ENCODE measurements around the gene KLHL8.

KLHL8 gene

DNA sequence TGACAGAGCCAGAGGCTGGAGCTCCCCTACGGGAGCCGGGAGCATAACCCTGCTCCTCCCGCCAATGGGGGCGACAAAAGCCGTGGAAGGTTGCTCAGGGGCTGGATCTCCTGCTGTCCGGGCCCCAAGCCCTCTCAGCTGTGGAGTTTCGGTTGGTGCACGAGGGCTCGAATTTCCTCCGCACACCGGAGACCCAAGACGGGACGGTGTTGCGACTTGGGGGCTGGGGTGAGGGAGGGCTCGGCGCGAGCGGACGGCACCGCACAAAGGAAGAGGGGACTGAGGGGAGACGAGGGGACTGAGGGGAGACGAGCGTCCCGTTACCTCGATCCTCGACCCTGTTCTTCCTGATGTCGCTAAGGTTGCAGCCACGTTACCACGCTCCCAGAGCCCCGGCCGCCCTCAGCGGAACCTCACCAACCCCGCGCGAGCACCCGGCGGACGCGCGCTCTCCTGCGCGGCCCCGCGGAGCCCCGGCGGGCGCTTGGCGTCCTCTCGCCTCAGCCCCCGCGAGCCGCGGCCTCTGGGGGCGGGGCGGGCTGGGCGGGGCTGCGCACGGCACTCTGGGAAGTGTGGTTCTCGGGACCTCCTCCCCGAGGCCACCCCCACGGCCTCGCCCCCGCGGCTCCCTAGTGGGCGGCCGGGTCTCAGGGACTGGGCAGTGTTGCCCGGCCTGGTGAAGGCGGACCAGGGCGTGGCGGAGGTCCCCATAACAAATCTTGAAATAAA is at the start of gene KLHL8:
TSS of gene KLHL8 (minus strand) at position 525 of the 729 bp plus-strand sequence. CDS start 25,079 bp downstream, outside the sequence.
- DNase-seq = peak; percentile 36 to 51

DNA sequence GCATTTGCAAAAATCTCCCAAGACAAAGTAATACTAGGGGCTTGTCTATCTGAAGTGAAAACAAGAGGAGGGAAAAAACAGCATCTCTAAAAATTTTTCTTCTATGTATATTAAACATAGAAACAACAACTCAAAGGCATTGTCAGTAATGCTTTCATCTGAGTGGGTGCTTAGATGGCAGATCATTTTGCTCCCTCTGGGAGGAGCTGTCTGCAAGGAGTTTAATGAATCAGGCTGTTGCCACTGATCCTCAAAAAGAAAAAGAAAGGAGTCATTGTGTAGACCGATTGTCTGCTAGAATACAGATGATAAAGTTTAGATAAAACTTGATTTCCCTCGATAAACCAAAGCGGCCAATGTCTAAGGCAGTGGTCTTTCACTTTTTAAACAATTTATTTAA is 49.7 kb upstream of the KLHL8 start:
- DNase-seq = peak in 1 of 2 experiments; percentile 9

DNA sequence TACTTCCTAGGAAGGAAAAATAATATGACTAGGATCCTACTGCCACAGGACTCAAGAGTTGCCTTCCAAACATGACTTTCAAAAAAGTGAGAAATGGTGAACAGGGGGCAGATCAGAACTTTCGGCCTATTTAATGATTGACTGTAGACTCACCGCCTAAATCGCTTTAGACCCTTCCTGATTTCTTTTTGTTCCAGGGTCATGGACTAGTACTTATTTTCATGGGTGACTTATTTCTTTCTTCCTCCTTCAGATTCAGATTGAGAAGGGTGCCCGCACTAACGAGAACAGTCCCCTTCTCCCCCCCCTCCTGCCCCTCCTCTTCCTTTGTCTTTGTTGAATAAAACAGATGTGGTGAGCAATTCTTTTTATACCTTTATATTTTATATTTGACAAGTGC is 48.0 kb upstream of the KLHL8 start:
- DNase-seq = no peak

DNA sequence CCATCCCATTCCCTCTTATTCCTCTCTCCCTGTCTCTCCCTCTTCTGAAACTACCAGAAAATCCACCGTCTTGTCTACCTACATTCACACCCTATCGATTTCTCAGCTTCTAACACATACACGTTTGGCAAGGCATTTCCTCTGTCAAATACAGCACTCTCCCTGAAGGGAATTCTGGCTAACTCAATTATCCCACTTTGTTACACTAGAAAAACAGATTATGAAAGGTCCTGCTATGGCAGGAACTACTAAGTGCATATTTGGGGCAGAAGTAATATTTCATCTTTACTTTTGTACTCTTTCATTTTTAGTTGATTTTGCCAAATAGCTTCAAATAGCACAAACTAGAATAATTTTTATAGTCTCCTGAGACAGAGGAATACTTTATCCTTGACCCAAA is 46.6 kb upstream of the KLHL8 start:
- DNase-seq = no peak

GRCh38 chr4:87262886-87263285 is 42.5 kb upstream of the KLHL8 start:
- DNase-seq = no peak

DNA sequence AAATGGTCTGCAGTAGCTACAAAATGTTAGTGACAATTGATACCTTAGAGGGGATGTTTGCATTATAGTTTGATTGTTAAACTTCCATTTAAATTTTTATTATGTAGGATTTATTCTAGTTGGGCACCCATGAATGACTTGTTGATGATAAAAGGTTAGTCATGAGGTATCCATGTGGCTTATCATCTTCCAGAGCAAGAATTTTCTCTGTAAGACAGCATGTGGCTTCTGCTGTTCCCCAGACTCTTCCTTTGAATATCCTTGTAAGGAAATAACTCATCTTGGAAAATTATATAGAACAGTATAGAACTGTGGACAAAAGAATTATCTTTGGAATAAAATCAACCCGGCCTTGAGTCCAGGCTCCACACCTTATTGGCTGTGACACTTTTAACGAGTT is 40.1 kb upstream of the KLHL8 start:
- DNase-seq = no peak

DNA sequence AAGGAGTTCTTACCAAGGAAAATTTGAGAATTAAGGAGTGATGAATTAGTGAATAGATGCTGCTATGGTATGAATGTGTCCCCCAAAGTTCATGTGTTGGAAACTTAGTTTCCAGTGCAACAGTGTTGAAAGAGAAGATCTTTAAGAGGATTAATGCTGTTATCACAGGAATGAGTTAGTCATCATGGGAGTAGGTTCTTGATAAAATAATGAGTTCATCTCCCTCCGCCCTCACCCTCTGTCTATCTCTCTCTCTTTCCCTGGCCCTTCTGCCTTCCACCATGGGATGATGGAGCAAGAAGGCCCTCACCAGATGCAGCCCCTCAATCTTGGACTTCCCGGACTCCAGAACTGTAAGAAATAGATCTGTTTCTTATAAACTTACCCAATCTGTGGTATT is 38.3 kb upstream of the KLHL8 start:
- no peak for DNase-seq

DNA sequence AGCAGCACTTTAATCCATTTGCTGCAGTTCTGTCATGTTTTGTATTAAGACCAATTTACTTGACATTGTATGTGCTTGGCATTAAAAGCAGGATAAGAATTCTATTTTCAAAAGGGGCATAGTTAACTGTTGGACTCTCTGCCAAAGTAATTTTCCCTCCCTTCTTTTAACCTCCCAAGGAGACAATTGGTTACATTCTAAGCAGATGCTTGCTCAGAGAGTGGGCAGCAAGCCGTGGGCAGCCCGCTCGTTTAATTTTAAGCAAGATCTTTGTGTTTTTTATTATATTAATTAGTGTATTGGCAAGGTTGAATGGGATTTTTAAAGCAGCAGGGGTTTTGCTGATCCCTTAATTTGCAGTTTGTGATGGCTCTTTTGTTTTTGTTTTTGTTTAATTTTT is 37.1 kb upstream of the KLHL8 start:
- DNase-seq = no peak

DNA sequence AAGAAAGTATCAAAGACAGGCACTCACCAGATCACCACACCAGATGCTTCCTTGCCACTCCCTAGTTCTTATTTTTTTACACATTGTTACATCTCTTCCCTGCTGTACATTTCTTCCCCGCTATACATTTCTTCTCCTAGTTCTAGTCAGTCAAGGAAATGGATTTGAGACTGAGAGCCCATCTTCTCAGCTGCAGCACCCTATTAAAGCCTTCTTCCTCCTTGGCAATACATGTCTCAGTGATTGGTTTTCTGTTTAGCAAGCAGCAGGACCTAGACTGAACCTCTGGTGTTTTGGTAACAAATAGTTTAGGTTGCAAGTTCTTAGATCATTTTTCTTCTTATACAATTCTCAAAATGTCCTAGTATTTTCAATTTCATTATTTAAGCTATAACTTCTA is 35.3 kb upstream of the KLHL8 start:
- no peak for DNase-seq

GRCh38 chr4:87251106-87251505 is 30.7 kb upstream of the KLHL8 start:
- no peak for DNase-seq

DNA sequence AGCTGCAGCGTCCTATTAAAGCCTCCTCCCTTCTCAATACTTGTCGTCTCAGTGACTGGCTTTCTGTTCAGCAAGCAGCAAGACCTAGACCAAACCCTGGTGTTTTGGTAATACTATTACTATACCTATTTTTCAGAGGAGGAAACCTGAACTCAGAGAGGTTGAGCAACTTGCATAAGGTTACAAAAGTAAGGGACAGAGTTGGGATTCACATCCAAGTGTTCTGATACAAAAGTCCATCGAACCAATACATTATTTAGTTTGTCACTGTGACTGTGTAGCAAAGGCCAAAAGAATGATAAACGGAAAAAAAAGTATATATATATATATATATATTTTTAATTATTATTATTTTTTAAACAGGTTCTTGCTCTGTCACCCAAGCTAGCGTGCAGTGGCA is 29.9 kb upstream of the KLHL8 start:
- DNase-seq = no peak

GRCh38 chr4:87249332-87250019 is 29.1 kb upstream of the KLHL8 start:
- no peak for DNase-seq

DNA sequence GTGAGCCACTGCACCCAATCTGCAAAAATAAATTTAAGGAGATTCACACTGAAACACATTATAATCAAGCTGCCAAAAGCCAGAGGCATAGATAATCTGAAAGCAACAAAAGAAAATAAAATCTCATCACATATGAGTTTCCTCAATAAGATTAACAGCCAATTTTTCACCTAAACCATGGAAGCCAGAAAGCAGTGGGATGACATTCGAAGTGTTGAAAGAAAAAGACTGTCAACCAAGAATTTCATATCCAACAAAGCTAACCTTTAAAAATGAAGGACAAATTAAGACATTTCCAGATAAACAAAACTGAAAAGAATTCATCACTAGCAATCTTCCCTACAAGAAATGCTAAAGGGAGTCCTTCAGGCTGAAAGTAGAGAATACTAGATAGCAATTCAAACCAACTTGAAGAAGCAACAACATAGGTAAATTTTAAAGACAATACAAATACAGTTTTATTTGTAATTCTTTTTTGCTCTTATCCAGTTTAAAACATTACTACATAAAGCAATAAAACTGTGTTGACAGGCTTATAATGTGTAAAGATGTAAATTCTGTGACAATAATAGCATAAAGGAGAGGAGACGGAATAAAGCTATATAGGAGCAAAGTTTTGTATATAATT is 23.1 kb upstream of the KLHL8 start:
- DNase-seq = no peak

- DNase-seq = no peak
These were observed 20.9 kb upstream of the KLHL8 start for GRCh38 chr4:87241336-87241735.

DNA sequence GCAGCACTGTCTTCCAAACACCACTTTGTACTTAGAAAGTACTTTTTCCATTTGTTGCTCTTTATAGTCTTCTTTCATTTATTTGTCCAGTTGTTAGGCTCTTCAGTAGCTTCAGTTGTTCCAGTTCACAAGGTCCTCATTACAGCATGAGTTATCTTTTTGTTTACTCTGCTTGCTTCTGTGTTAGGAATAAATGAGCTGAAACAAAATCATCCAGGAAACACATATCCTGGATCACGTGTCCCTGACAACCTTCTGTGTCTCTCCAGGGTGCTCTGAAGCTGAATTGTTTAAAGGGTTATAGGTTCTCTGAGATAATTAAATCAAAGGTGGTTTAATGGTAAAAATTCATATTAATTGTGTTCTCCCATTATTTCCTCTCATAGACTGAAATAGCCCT is 19.9 kb upstream of the KLHL8 start:
- DNase-seq = no peak

- no peak for DNase-seq
These were observed 19.4 kb upstream of the KLHL8 start for GRCh38 chr4:87239821-87240220.

- no peak for DNase-seq
These were observed 18.8 kb upstream of the KLHL8 start for GRCh38 chr4:87239194-87239593.

DNA sequence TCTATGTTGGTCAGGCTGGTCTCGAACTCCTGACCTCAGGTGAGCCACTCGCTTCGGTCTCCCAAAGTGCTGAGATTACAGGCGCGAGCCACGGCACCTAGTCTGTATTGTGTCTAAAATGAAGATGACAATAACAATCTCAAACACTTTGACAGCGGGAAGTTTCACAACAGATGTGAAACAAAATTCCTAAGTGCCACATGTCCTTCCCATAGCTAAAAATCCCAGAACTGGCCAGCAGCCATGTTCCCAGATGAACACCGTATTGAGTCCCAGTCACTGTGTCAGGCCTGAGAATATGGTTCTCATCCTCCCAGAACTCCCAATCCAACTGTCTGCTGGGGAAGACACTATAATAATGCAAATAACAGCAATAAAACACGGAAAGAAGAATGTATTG is 16.4 kb upstream of the KLHL8 start:
- no peak for DNase-seq

DNA sequence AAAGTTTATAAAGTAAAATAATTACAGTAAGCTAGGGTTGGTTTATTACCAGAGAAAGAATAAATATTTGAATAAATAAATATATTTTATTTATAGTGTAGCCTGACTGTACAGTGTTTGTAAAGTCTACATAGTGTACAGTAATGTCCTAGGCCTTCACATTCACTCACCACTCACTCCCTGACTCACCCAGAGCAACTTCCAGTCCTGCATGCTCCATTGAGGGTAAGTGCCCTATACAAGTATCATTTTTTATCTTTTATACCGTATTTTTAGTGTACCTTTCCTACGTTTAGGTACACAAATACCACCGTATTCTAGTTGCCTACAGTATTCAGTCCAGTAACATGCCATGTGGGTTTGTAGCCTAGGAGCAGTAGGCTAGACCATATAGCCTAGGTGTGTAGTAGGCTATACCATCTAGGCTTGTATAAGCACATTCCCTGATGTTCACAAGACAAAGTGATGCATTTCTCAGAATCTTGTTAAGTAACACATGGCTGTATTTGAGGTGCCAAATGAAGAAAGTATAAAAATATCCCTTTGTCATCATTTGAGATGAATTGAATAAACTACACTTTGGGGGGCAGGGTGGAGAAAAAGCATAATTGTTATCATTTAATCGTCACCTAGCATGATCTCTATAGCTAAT is 14.7 kb upstream of the KLHL8 start:
- no peak for DNase-seq

- DNase-seq = no peak
These were observed 11.8 kb upstream of the KLHL8 start for GRCh38 chr4:87232216-87232615.

DNA sequence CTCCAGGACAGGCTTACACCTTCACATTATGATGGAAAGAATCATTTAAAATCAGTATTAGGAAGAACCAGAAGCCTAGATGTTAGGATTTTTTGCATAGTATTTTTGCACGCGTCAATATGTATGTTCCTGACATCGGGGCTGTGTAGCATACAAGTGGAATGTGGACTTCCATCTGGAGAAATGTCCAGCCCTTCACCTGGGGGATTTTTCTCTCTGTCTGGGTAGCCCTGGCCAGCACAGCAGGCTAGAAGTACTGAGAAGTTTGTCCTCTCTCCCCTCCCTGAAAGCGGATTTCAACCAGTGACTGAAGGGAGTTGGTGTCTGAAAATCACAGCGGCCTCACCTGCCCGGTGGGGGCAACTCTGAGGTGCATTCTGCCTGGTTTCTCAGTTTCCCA is 10.4 kb upstream of the KLHL8 start:
- DNase-seq = no peak

GRCh38 chr4:87229979-87230378 is 9.6 kb upstream of the KLHL8 start:
- no peak for DNase-seq

DNA sequence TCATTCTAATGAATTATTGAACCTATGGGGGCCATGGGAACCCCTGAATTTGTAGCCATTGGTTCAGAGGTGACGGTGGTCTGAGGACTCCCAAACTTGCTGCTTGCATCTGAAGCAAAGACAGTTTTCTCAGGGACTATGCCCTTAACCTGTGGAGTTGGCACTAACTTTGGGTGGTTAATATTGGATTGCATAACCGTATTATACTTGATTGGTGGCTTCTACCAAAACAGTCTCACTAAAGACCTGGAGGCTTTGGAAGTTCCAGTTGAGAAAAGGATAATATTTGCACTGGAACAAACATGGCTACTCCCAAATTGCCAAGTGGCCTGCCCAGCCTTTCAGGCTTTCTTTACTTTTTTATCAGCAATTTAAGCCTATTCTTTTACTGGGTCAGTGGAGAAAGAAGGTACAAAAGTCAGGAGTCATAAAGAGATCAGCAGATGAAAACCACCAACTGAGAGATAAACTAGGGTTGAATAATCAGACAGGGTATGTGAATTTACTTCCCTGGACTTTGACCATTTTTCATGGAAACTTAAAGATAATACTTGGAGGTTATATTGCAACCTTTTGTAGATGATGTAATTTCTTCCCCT is 7.9 kb upstream of the KLHL8 start:
- no peak for DNase-seq
